H1 (cell line): Measurements from ENCODE around the gene CFDP1. TPM values are rescaled to one million over a fixed set of nuclear protein-coding genes. Genes with fewer than 3 reads are reported as not detected.

ENCODE experiments used
- CTCF ChIA-PET: fragments of 300-600 bp; sonication (Branson Sonifier 250); formaldehyde crosslinking; loops from one replicate; lab custom pipeline; 2021; ENCODE audit not compliant: partially characterized antibody; lab: Charles Lee
- POLR2A ChIA-PET: fragments of 300-600 bp; sonication (Branson Sonifier 250); formaldehyde crosslinking; loops from one replicate; lab custom pipeline; 2021; ENCODE audit warnings: inconsistent platforms; ENCODE audit not compliant: partially characterized antibody; lab: Charles Lee
- DNase-seq, 2 experiments: peaks; one replicate each; pipeline versions ENCODE4 v3.0.0 to v3.0.0-alpha.2; 2010 to 2022; ENCODE audit warnings: low spot score in 2 of 2, low read depth in 1 of 2, mixed read lengths in 1 of 2
- FAIRE-seq: peaks from 2 replicates; lab custom pipeline; 2011; peaks lifted over from hg19 to GRCh38; lab: Jason Lieb, UNC
- H2AFZ ChIP-seq: 2 replicates; pipeline ENCODE4 v1.8.1; 2012; ENCODE audit warnings: low read length, inconsistent platforms
- H2AK5ac ChIP-seq: 2 replicates; pipeline ENCODE4 v1.6.1; 2013; ENCODE audit warnings: low read depth, low read length
- H2BK120ac ChIP-seq: replicated peaks from 2 replicates; pipeline ENCODE3; 2013; ENCODE audit warnings: low read depth, low read length, inconsistent platforms
- H2BK12ac ChIP-seq: 2 replicates; pipeline ENCODE4 v1.6.1; 2013; ENCODE audit warnings: low read depth, low read length
- H2BK15ac ChIP-seq: 2 replicates; pipeline ENCODE4 v1.6.1; 2013; ENCODE audit warnings: low read length
- H2BK20ac ChIP-seq: 2 replicates; pipeline ENCODE4 v1.6.1; 2013; ENCODE audit warnings: low read length
- H2BK5ac ChIP-seq: 2 replicates; pipeline ENCODE4 v1.6.1; 2013; ENCODE audit warnings: low read depth, low read length
- H3K14ac ChIP-seq: 2 replicates; pipeline ENCODE4 v1.6.1; 2013; ENCODE audit warnings: inconsistent platforms; ENCODE audit not compliant: insufficient read length
- H3K18ac ChIP-seq: 2 replicates; pipeline ENCODE4 v1.6.1; 2013; ENCODE audit warnings: low read length; ENCODE audit errors: extremely low read depth
- H3K23ac ChIP-seq: 2 replicates; pipeline ENCODE4 v1.6.1; 2013; ENCODE audit warnings: inconsistent platforms; ENCODE audit not compliant: insufficient read length
- H3K23me2 ChIP-seq: 2 replicates; pipeline ENCODE4 v1.6.1; 2013; ENCODE audit warnings: low read depth, low read length
- H3K27ac ChIP-seq: 2 replicates; pipeline ENCODE4 v1.6.1; 2011; ENCODE audit warnings: low read depth, low read length, inconsistent platforms
- H3K27me3 ChIP-seq, 4 experiments: replicated peaks in 1 of 4; 1 replicate in 1 of 4; 2 replicates in 3 of 4; pipeline versions ENCODE4 v1.6.1 to v1.8.1; 2011 to 2013; ENCODE audit warnings: low read length in 3 of 4, mild to moderate bottlenecking in 3 of 4, inconsistent platforms in 2 of 4, mixed read lengths in 2 of 4, moderate library complexity in 1 of 4; ENCODE audit not compliant: control insufficient read depth in 3 of 4, insufficient read depth in 3 of 4; ENCODE audit errors: extremely low read depth in 1 of 4
- H3K36me3 ChIP-seq, 4 experiments: 2 replicates each; pipeline versions ENCODE4 v1.6.1 to v1.8.1; 2011 to 2013; ENCODE audit warnings: mild to moderate bottlenecking in 4 of 4, low read length in 3 of 4, moderate library complexity in 2 of 4, control low read depth in 1 of 4, inconsistent platforms in 1 of 4; ENCODE audit not compliant: insufficient read depth in 4 of 4, control insufficient read depth in 2 of 4
- H3K4ac ChIP-seq: replicated peaks from 2 replicates; pipeline ENCODE3; 2013; ENCODE audit warnings: low read length, low read depth, mixed read lengths, inconsistent platforms; ENCODE audit not compliant: insufficient read length
- H3K4me1 ChIP-seq, 4 experiments: replicated peaks in 1 of 4; 1 replicate in 1 of 4; 2 replicates in 3 of 4; pipeline versions ENCODE4 v1.6.1 to v1.8.1; 2011 to 2013; ENCODE audit warnings: low read length in 3 of 4, inconsistent platforms in 2 of 4, mixed read lengths in 1 of 4; ENCODE audit not compliant: insufficient read depth in 4 of 4, control insufficient read depth in 3 of 4
- H3K4me2 ChIP-seq, 2 experiments: 2 replicates each; pipeline versions ENCODE4 v1.6.1 to v1.8.1; 2011 to 2013; ENCODE audit warnings: low read depth in 2 of 2, low read length in 2 of 2, control low read depth in 1 of 2, inconsistent platforms in 1 of 2, mild to moderate bottlenecking in 1 of 2; ENCODE audit not compliant: insufficient read depth in 1 of 2
- H3K4me3 ChIP-seq, 4 experiments: fragments of 200-600, 300-600 bp in 1 of 4; sonication (generic), shearing (Covaris generic), sonication (Bioruptor Twin) in 1 of 4; 2 replicates each; pipeline versions ENCODE4 v1.5.1 to v1.8.1; 2011 to 2016; ENCODE audit warnings: low read length in 4 of 4, low read depth in 3 of 4, control low read depth in 2 of 4, inconsistent platforms in 2 of 4, mild to moderate bottlenecking in 2 of 4, mixed read lengths in 1 of 4, moderate library complexity in 1 of 4; ENCODE audit not compliant: insufficient read depth in 2 of 4; ENCODE audit errors: extremely low read depth in 1 of 4
- H3K56ac ChIP-seq: replicated peaks from 2 replicates; pipeline ENCODE3; 2013; ENCODE audit warnings: low read depth, mild to moderate bottlenecking, mixed read lengths, low read length, inconsistent platforms; ENCODE audit not compliant: insufficient read length
- H3K79me1 ChIP-seq: 2 replicates; pipeline ENCODE4 v1.6.1; 2013; ENCODE audit warnings: low read depth, low read length, control low read depth
- H3K79me2 ChIP-seq, 2 experiments: 2 replicates each; pipeline versions ENCODE4 v1.6.1 to v1.8.1; 2012 to 2013; ENCODE audit warnings: low read length in 2 of 2, mild to moderate bottlenecking in 2 of 2, inconsistent platforms in 1 of 2; ENCODE audit not compliant: insufficient read depth in 2 of 2, control insufficient read depth in 1 of 2
- H3K9ac ChIP-seq, 4 experiments: replicated peaks in 1 of 4; 1 replicate in 1 of 4; 2 replicates in 3 of 4; pipeline versions ENCODE4 v1.6.1 to v1.8.1; 2011 to 2013; ENCODE audit warnings: low read depth in 3 of 4, low read length in 3 of 4, control low read depth in 2 of 4, mild to moderate bottlenecking in 2 of 4, moderate library complexity in 2 of 4, inconsistent platforms in 1 of 4; ENCODE audit errors: extremely low read depth in 1 of 4
- H3K9me3 ChIP-seq, 2 experiments: 2 replicates each; pipeline versions ENCODE4 v1.6.1 to v1.8.1; 2012 to 2013; ENCODE audit warnings: mild to moderate bottlenecking in 2 of 2, moderate library complexity in 2 of 2, control low read depth in 1 of 2, inconsistent platforms in 1 of 2, low read depth in 1 of 2, low read length in 1 of 2, mixed read lengths in 1 of 2; ENCODE audit not compliant: insufficient read depth in 2 of 2
- H4K20me1 ChIP-seq, 2 experiments: replicated peaks in 1 of 2; 2 replicates each; pipeline versions ENCODE3 to v1.8.1; 2011 to 2013; ENCODE audit warnings: inconsistent platforms in 2 of 2, low read length in 2 of 2, mild to moderate bottlenecking in 1 of 2; ENCODE audit not compliant: insufficient read depth in 2 of 2, control insufficient read depth in 1 of 2
- H4K5ac ChIP-seq: 2 replicates; pipeline ENCODE4 v1.6.1; 2013; ENCODE audit warnings: low read length, low read depth, mixed read lengths, inconsistent platforms; ENCODE audit not compliant: insufficient read length
- H4K8ac ChIP-seq: 2 replicates; pipeline ENCODE4 v1.8.0; 2013; ENCODE audit warnings: mild to moderate bottlenecking, moderate library complexity, low read length, inconsistent platforms; ENCODE audit not compliant: insufficient read depth; ENCODE audit errors: extremely low read depth
- H4K91ac ChIP-seq: replicated peaks from 2 replicates; pipeline ENCODE3; 2013; ENCODE audit warnings: low read length, mixed read lengths, inconsistent platforms; ENCODE audit not compliant: insufficient read length
- CTCF ChIP-seq, 3 experiments: IDR thresholded peaks; 1 replicate in 2 of 3; 2 replicates in 1 of 3; pipeline versions ENCODE4 v1.5.1 to v1.6.1; 2011; ENCODE audit warnings: low read length in 3 of 3, mild to moderate bottlenecking in 3 of 3, inconsistent platforms in 2 of 3, low read depth in 1 of 3, moderate library complexity in 1 of 3; ENCODE audit not compliant: insufficient read depth in 1 of 3; ENCODE audit errors: control extremely low read depth in 1 of 3
- GABPA ChIP-seq: IDR thresholded peaks from 2 replicates; pipeline ENCODE4 v1.6.1; 2011; ENCODE audit warnings: mild to moderate bottlenecking, low read length, moderate library complexity, borderline replicate concordance; ENCODE audit not compliant: insufficient read depth
- HDAC6 ChIP-seq: IDR thresholded peaks from one replicate; pipeline ENCODE4 v1.7.1; 2012; ENCODE audit warnings: low read depth, mild to moderate bottlenecking, inconsistent platforms, low read length, moderate library complexity
- MAFK ChIP-seq: IDR thresholded peaks from 2 replicates; pipeline ENCODE4 v1.6.1; 2012; ENCODE audit warnings: low read depth, mild to moderate bottlenecking, improper control_type of control experiment, low read length
- RFX5 ChIP-seq: IDR thresholded peaks from 2 replicates; pipeline ENCODE4 v1.6.1; 2011; ENCODE audit warnings: low read depth, low read length, improper control_type of control experiment, borderline replicate concordance
- SAP30 ChIP-seq: fragments of 300-600 bp; sonication (generic); IDR thresholded peaks from 2 replicates; pipeline ENCODE4 v1.7.1; 2012; ENCODE audit warnings: low read length, moderate library complexity, mild to moderate bottlenecking, inconsistent platforms; ENCODE audit not compliant: insufficient read depth, insufficient replicate concordance
- SIX5 ChIP-seq: IDR thresholded peaks from 2 replicates; pipeline ENCODE4 v1.6.1; 2011; ENCODE audit warnings: mild to moderate bottlenecking, low read depth, low read length
- SRF ChIP-seq: IDR thresholded peaks from 2 replicates; pipeline ENCODE4 v1.6.1; 2011; ENCODE audit warnings: mild to moderate bottlenecking, low read depth, low read length, moderate library complexity
- SUZ12 ChIP-seq: fragments of 200-600 bp; sonication (generic); IDR thresholded peaks from 2 replicates; pipeline ENCODE4 v1.6.1; 2012; ENCODE audit warnings: mild to moderate bottlenecking, inconsistent platforms, low read length, moderate library complexity, mixed read lengths
- TAF1 ChIP-seq: IDR thresholded peaks from 2 replicates; pipeline ENCODE4 v1.6.1; 2011; ENCODE audit warnings: mild to moderate bottlenecking, low read depth, low read length
- TCF12 ChIP-seq: IDR thresholded peaks from 2 replicates; pipeline ENCODE4 v1.6.1; 2011; ENCODE audit warnings: low read depth, mild to moderate bottlenecking, low read length
- ZNF274 ChIP-seq: IDR thresholded peaks from 2 replicates; pipeline ENCODE4 v1.7.0; 2012; ENCODE audit warnings: low read length, borderline replicate concordance; ENCODE audit errors: extremely low read depth
- WGBS, 2 experiments: shearing (Covaris generic) in 1 of 2; methylation state at CpG; one replicate each; pipeline versions ENCODE4 v1.1.6 to v1.1.7; 2013 to 2015; ENCODE audit warnings: low lambda C conversion rate in 2 of 2, mixed read lengths in 2 of 2, inconsistent platforms in 1 of 2, low coverage in 1 of 2, missing lambda C conversion rate in 1 of 2; ENCODE audit not compliant: insufficient replicate concordance in 2 of 2, insufficient coverage in 1 of 2, insufficient read length in 1 of 2; ENCODE audit errors: extremely low coverage in 1 of 2, missing lambda C conversion rate in 1 of 2; 5-methylcytosine and 5-hydroxymethylcytosine counted together
- polyA plus RNA-seq, 7 experiments: library from polyadenylated mRNA; depleted of rRNA in 3 of 7; stranded (reverse) in 5 of 7; unstranded in 2 of 7; fragments of >200 nt in 5 of 7; fragments of 200-250 nt in 2 of 7; gene quantifications; 1 replicate in 5 of 7; 2 replicates in 1 of 7; 4 replicates in 1 of 7; pipeline versions ENCODE4 v1.2.1 to v1.2.3, GENCODE V29; 2011 to 2013; ENCODE audit warnings: missing spikeins in 2 of 7, mixed read lengths in 2 of 7
- total RNA-seq: library from RNA; stranded (reverse); fragmentation: NEBNext Ultra II Directional; extraction: Animal tissue kit (Norgen Biotek cat#: 25700); gene quantifications from 2 replicates; pipeline ENCODE4 v1.2.1, GENCODE V29; 2021

The CFDP1 gene
- total and polyA plus RNA-seq, 2 of the 8 experiments (the other 6 are each of a cell fraction or from before 2014, with no cell fraction given): 25.5 to 77.3 TPM

- Histone ChIP-seq H3K56ac (no peak overlapping the region), H2BK5ac (no peak overlapping the region), H4K8ac (no peak overlapping the region), H3K23me2 (no peaks in the 10 kb centered on the region), H3K4me1 (peaks cover 0 to 2% (median 0%) of the 10 kb centered on the region in 4 experiments; a peak in 1 of 7 replicates), H3K4me3 (no peak overlapping the region), H2BK120ac (no peak overlapping the region), H3K27ac (no peak overlapping the region), H3K4me2 (no peak overlapping the region), H2AK5ac (no peak overlapping the region), H3K79me1 (no peaks in the 10 kb centered on the region), H3K14ac (no peak overlapping the region), H3K79me2 (no peaks in the 10 kb centered on the region; a peak in 1 of 4 replicates), H2BK20ac (no peak overlapping the region), H4K20me1 (peaks cover 0 to 2% of the 10 kb centered on the region in 2 experiments), H2BK15ac (no peak overlapping the region), H3K9ac (no peak overlapping the region), H3K27me3 (no peaks in the 10 kb centered on the region), H3K4ac (no peak overlapping the region), H3K36me3 (no peaks in the 10 kb centered on the region; a peak in 1 of 8 replicates), H3K23ac (no peak overlapping the region), H3K9me3 (no peaks in the 10 kb centered on the region), H2AFZ (no peak overlapping the region), H3K18ac (no peak overlapping the region), H4K5ac (no peak overlapping the region), H4K91ac (no peak overlapping the region), H2BK12ac (no peak overlapping the region)
- POLR2A ChIA-PET: interaction anchor here (1.1 kb wide), 1 partner anchor 71 kb away, joined by 3 read pairs; no protein-coding TSS in a partner anchor
- FAIRE-seq (no peak), DNase-seq (no peak)
- CTCF ChIA-PET: interaction anchor here (1.3 to 1.4 kb wide), 2 partner anchors 17 to 90 kb away, joined by 3 to 6 read pairs; no protein-coding TSS in a partner anchor
- 93% methylated on average over 3 of the region's 3 CpGs; no CpG with 5 or more reads in 1 of the 2 experiments for WGBS, 2 experiments
- TF ChIP-seq SAP30 (no peak), GABPA (no peak), SRF (no peak), TAF1 (no peak), SUZ12 (no peak), ZNF274 (no peak), HDAC6 (no peak), CTCF (IDR thresholded peaks at IDR 0.05; ENCODE audit: control extremely low read depth in 1 of 3, insufficient read depth in 1 of 3, low read depth in 1 of 3, low read length in 3 of 3) (no peak), TCF12 (no peak), SIX5 (no peak), MAFK (no peak), RFX5 (no peak)
Observed at GRCh38 chr16:75323933-75324332, 109.4 kb downstream of the CFDP1 start.
